Femur (tissue), 1 donor: ENCODE data around the gene CUL1.

Experiments used
- DNase-seq: peaks from one replicate; pipeline ENCODE4 v3.0.0-alpha.2; 2017

CUL1 gene

GRCh38 chr7:148811892-148812291 is 113.2 kb downstream of the CUL1 start:
- DNase-seq = no peak

DNA sequence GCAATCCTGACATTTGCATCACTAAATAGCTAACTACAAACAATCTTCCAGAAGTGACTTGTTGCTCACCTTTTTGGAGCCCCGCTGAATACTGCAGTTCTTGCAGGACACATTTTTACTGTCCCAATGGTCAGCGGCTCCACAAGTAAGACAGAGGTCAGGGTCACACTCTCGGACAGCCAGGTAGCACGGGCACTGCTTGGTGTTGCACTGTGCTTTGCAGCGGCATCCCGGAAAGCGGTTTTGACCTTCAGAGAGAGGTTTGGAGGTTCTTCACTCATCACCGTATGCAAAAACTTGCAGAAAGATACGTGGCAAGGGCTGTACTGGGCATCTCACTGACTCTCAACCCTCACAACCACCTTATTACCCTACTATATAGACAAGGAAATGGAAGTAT is 115.2 kb downstream of the CUL1 start:
- DNase-seq = no peak

GRCh38 chr7:148814922-148815559 is 116.3 kb downstream of the CUL1 start:
- DNase-seq = no peak

DNA sequence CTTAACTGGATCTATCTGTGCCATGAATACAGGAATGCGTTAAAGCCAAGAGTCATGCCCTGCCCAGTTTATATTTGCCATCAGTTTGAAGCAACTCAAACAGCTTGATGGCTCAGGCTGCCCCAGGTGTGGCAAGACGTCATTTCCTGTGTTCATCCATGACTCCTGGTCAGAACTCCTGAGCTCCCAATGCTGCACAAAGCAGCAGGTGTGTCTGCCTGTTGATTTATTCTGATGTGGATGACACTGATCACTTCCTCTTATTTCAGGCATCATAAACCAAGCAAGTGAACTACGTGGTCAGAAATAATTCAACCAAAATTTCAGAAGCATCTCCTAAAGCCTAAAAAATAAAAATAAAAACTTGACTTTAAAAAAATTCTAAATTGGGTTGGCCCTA is 116.9 kb downstream of the CUL1 start:
- no peak for DNase-seq

- DNase-seq = no peak
These were observed 121.1 kb downstream of the CUL1 start for GRCh38 chr7:148819697-148820360.

DNA sequence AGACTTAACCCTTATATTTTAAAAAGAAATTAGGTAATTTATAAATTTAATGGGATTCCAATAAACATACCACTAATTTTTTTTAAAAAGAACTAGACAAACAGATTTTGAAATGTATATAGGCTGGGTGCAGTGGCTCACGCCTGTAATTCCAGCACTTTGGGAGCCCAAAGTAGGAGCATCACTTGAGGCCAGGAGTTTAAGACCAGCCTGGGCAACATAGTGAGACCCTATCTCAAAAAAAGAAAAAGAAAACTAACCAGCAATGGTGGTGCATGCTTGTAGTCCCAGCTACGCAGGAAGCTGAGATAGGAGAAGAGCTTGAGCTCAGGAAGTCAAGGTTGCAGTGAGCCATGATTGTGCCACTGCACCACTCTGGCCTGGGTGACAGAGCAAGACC is 122.7 kb downstream of the CUL1 start:
- no peak for DNase-seq

DNA sequence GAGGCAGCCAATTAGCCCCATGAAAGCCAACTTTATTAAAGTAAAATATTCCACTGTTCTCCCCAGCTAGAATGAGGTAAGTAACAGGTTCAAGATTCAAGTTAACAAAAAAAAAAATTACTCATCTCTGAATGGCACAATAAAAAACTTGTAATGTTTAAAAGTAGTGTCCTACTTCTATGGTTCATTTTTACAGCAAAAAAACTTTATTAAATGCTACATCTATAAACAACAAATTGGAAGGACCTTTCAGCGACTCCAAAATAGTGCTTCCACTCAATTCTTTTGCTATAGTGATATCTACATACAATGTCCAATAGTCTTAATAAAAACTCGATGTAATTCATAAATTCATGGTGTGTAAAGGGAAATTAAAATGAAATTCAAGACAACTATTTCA is 126.2 kb downstream of the CUL1 start:
- no peak for DNase-seq

DNA sequence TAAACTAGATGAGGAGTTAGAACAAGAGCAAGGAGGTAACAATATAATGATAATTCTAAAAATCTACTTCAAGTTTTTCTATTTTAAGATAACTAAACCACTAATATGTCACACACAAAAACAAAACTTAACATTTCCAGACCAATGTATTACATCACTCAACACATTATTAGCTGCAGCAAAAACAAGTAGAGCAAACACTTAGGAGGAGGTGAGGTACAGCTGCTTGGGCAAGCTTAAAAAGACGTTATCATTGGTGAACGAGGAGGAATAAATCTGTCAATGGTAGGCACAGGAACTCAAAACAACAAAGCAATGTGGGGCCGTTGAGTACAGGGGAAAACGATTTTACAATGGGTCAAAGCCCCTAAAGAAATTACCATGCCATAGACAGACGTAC is 126.6 kb downstream of the CUL1 start:
- DNase-seq = no peak

DNA sequence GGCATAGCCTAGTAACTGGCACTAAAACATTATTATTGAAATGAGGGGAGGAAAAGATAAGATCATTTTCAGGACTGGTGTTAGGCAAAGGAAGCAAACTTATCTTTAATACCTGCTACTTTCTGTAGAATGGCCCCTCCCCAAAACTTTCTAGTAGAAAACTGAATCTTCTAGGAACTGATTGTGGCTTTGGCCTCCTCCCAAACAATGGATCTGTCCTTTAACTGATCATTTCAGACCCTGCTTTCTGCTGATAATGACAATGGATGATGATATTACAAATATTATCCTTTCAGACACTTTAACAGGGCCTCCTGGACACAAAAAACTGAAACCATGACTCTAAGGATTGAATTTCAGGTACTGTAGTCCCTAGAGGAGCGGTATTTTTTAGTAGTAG is 130.3 kb downstream of the CUL1 start:
- DNase-seq = no peak

DNA sequence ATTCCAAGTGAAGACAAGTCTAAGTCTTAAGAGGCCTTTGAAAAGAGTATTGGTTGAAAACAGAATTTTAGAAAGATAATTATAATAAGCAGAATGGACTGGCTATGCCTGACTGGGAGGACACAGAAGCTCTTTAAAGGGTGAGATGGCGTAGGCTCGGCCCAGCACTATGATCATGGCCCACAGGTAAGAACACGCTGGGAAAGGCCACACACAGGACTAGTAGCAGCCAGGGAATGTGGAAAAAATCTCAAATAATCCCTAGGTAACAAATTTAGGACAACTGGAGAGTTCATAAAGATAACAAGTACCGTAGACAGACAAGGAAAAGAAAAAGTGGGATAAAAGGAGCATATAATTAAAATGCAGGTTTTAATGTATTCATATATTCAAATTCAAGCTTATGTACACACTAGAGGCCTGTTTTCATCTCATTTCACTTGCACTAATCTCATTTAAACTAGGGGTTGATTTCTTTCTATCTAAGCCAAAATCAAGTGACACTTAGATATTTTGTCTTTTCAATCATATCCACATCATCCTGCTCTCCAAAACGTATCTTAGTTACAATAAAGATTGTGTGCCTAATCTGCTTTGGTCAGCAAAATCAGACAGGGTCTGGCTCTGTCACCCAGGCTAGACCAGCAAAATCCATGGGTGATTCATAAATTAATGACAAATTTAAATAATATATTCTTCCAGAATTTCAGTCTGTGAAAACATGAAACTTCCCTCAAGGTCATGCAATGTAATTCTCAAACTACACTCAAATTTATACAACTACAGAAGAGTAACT is 132.4 kb downstream of the CUL1 start:
- no peak for DNase-seq

DNA sequence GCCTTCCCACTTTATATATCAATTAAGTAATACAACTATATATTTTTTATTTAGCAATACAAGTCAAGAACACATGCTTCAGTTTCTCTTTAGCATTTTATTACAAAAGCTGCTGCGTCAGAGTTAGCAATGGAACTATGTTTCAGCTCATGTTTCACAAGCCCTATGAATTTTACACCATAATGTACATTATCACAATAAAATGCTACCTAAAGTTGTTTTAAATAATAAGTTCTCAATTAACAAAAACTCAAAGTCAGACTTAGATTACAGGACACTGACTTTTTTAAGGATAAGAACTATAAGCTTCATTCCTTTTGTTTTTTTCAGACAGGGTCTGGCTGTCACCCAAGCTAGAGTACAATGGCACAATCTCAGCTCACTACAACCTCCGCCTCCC is 133.1 kb downstream of the CUL1 start:
- no peak for DNase-seq

- no peak for DNase-seq
These were observed 135.9 kb downstream of the CUL1 start for GRCh38 chr7:148834605-148835004.

- no peak for DNase-seq
These were observed 137.2 kb downstream of the CUL1 start for GRCh38 chr7:148835854-148836253.

DNA sequence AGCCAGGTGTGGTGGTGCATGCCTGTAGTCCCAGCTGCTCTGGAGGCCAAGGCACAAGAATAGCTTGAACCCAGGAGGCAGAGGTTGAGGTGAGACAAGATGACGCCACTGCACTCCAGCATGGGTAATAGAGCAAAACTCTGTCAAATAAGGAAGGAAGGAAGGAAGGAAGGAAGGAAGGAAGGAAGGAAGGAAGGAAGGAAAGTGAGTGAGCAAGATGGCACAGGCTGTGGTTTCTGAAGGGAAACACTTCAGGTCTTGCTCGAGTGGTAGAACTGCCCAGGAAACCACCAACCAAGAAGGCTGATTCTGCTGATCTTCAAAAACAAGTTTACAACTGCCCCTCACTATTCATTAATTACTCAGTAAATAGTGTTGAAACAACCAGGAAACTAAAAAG is 140.2 kb downstream of the CUL1 start:
- DNase-seq = no peak

- DNase-seq = no peak
These were observed 149.4 kb downstream of the CUL1 start for GRCh38 chr7:148847815-148848734.

GRCh38 chr7:148849393-148850098 is 150.8 kb downstream of the CUL1 start:
- DNase-seq = no peak

DNA sequence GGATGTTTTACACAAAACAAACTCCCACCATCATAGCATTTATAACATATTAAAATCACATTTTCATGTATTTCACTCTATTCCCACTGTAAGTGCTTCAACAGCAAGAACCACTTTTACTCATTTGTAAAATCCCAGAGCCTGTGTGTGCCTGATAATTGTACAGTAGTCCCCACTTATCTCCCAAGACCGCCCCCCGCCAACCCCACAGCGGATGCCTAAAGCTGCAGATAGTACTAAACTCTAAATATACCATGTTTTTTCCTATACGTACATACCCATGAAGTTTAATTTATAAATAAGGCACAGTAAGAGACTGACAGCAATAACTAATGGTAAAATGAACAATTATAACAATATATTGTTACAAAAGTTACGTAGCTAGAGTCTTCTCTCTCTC is 151.9 kb downstream of the CUL1 start:
- no peak for DNase-seq
